ENCODE results near the gene QSOX2.

QSOX2 gene

GRCh38 chr9:136196404-136197083 lies 49.1 kb downstream of the QSOX2 start:
- H3K4me3 ChIP-seq (IDR thresholded peaks at IDR 0.05; ENCODE audit: insufficient read depth, low read depth, low read length), result no peak overlapping the region

GRCh38 chr9:136194540-136194939 lies 51.1 kb downstream of the QSOX2 start:
- Histone ChIP-seq H3K36me3 (ENCODE audit: insufficient read depth) (no peaks in the 10 kb centered on the region), H4K20me1 (ENCODE audit: insufficient read depth) (no peaks in the 10 kb centered on the region), H2AFZ (ENCODE audit: low read depth) (no peak overlapping the region), H3K4me2 (no peak overlapping the region), H3K9ac (no peak overlapping the region), H3K79me2 (ENCODE audit: insufficient read depth, low read depth) (no peaks in the 10 kb centered on the region), H3K27ac (no peak overlapping the region), H3K4me3 (IDR thresholded peaks at IDR 0.05; ENCODE audit: insufficient read depth, low read depth, low read length) (no peak overlapping the region), H3K4me1 (ENCODE audit: low read depth, poor library complexity, severe bottlenecking) (peaks cover 30% of the 10 kb centered on the region), H3K27me3 (ENCODE audit: insufficient read depth, low read depth) (peaks cover 84% of the 10 kb centered on the region)
- TF ChIP-seq CTCF (conservative IDR thresholded peaks at IDR 0.05; ENCODE audit: low read depth, low read length), result no peak

More at GRCh38 chr9:136196404-136197083, 49.1 kb downstream of the QSOX2 start:
- no peak overlapping the region; the same call in 1 of the 2 replicates for H3K4me2 ChIP-seq
- H3K36me3 ChIP-seq (ENCODE audit: insufficient read depth), result no peaks in the 10 kb centered on the region
- peaks cover 83% of the 10 kb centered on the region for H3K27me3 ChIP-seq (ENCODE audit: insufficient read depth, low read depth)
- H4K20me1 ChIP-seq (ENCODE audit: insufficient read depth), result no peaks in the 10 kb centered on the region
- no peak for TF ChIP-seq CTCF (conservative IDR thresholded peaks at IDR 0.05; ENCODE audit: low read depth, low read length)
- H3K4me1 ChIP-seq (ENCODE audit: low read depth, poor library complexity, severe bottlenecking), result peaks cover 22% of the 10 kb centered on the region
- H3K27ac ChIP-seq, result no peak overlapping the region
- H3K79me2 ChIP-seq (ENCODE audit: insufficient read depth, low read depth), result no peaks in the 10 kb centered on the region
- no peak overlapping the region for H2AFZ ChIP-seq (ENCODE audit: low read depth)
- no peak overlapping the region for H3K9ac ChIP-seq

- H3K27ac ChIP-seq, result no peak overlapping the region
- no peak overlapping the region for H3K9ac ChIP-seq
- no peak overlapping the region for H3K4me3 ChIP-seq (IDR thresholded peaks at IDR 0.05; ENCODE audit: insufficient read depth, low read depth, low read length)
- no peak for TF ChIP-seq CTCF (conservative IDR thresholded peaks at IDR 0.05; ENCODE audit: low read depth, low read length)
- H3K4me1 ChIP-seq (ENCODE audit: low read depth, poor library complexity, severe bottlenecking), result peaks cover 35% of the 10 kb centered on the region
- H3K36me3 ChIP-seq (ENCODE audit: insufficient read depth), result no peaks in the 10 kb centered on the region
- no peaks in the 10 kb centered on the region for H3K79me2 ChIP-seq (ENCODE audit: insufficient read depth, low read depth)
- H3K27me3 ChIP-seq (ENCODE audit: insufficient read depth, low read depth), result peaks cover 86% of the 10 kb centered on the region
- no peaks in the 10 kb centered on the region for H4K20me1 ChIP-seq (ENCODE audit: insufficient read depth)
- H2AFZ ChIP-seq (ENCODE audit: low read depth), result no peak overlapping the region
- H3K4me2 ChIP-seq, result no peak overlapping the region
Measured at GRCh38 chr9:136193891-136194279, 51.7 kb downstream of the QSOX2 start.

- H4K20me1 ChIP-seq (ENCODE audit: insufficient read depth), result no peaks in the 10 kb centered on the region
- no peak for TF ChIP-seq CTCF (conservative IDR thresholded peaks at IDR 0.05; ENCODE audit: low read depth, low read length)
- no peaks in the 10 kb centered on the region for H3K79me2 ChIP-seq (ENCODE audit: insufficient read depth, low read depth)
- H3K4me1 ChIP-seq (ENCODE audit: low read depth, poor library complexity, severe bottlenecking), result peaks cover 35% of the 10 kb centered on the region
- no peak overlapping the region for H3K9ac ChIP-seq
- H2AFZ ChIP-seq (ENCODE audit: low read depth), result no peak overlapping the region
- no peak overlapping the region for H3K4me3 ChIP-seq (IDR thresholded peaks at IDR 0.05; ENCODE audit: insufficient read depth, low read depth, low read length)
- H3K36me3 ChIP-seq (ENCODE audit: insufficient read depth), result no peaks in the 10 kb centered on the region
- peaks cover 87% of the 10 kb centered on the region for H3K27me3 ChIP-seq (ENCODE audit: insufficient read depth, low read depth)
- H3K27ac ChIP-seq, result no peak overlapping the region
- H3K4me2 ChIP-seq, result no peak overlapping the region; the same call in 1 of the 2 replicates
Measured at GRCh38 chr9:136193127-136193890, 52.3 kb downstream of the QSOX2 start.
